B cell (primary cell): ENCODE measurements around the gene CHST11. TPM values are rescaled to one million over a fixed set of nuclear protein-coding genes. Genes with fewer than 3 reads are reported as not detected.
A peak's percentile ranks its signal among the peaks of the same experiment; 100 is the strongest.

Source experiments
- ATAC-seq: fragments of 200-7000 bp; cut with Tn5 transposase; one replicate; pipeline ENCODE4 v1.10.0; 2021; ENCODE audit warnings: low read depth, mild to moderate bottlenecking, moderate number of reproducible peaks, moderate library complexity
- CTCF ChIA-PET: fragments of 350-600 bp; sonication (Branson Sonifier 250); formaldehyde crosslinking; loops from one replicate; lab custom pipeline; 2021; ENCODE audit warnings: antibody characterized with exemption, inconsistent platforms; lab: Charles Lee
- POLR2A ChIA-PET: fragments of 350-600 bp; sonication (Branson Sonifier 250); formaldehyde crosslinking; loops from one replicate; lab custom pipeline; 2021; ENCODE audit warnings: antibody characterized with exemption; lab: Charles Lee
- DNase-seq: peaks from one replicate; pipeline ENCODE4 v3.0.0; 2013
- H2AFZ ChIP-seq: 2 replicates; pipeline ENCODE4 v1.6.1; 2012; ENCODE audit warnings: mild to moderate bottlenecking, low read depth, low read length; ENCODE audit not compliant: insufficient read depth, poor library complexity, severe bottlenecking
- H3K27ac ChIP-seq, 2 donors: 1 replicate in 1 of 2; 2 replicates in 1 of 2; pipeline ENCODE4 v1.5.1; 2012 to 2013; ENCODE audit warnings: low read length in 2 of 2, mild to moderate bottlenecking in 2 of 2, moderate library complexity in 1 of 2
- H3K27me3 ChIP-seq, 4 experiments: fragments of 200-600 bp in 1 of 4; sonication (generic) in 1 of 4; replicated peaks in 1 of 4; 1 replicate in 2 of 4; 2 replicates in 2 of 4; pipeline versions ENCODE4 v1.6.1 to v1.7.0; 2013 to 2016; ENCODE audit warnings: low read length in 3 of 4, mild to moderate bottlenecking in 2 of 4, mixed read lengths in 1 of 4, moderate library complexity in 1 of 4; ENCODE audit not compliant: insufficient read depth in 4 of 4, control insufficient read depth in 3 of 4; ENCODE audit errors: control extremely low read depth in 1 of 4
- H3K36me3 ChIP-seq, 2 experiments: replicated peaks in 1 of 2; 1 replicate in 1 of 2; 2 replicates in 1 of 2; pipeline versions ENCODE4 v1.6.1 to v1.7.1; 2013; ENCODE audit warnings: low read length in 1 of 2; ENCODE audit not compliant: insufficient read depth in 2 of 2, control insufficient read depth in 1 of 2; ENCODE audit errors: control extremely low read depth in 1 of 2, extremely low read depth in 1 of 2
- H3K4me1 ChIP-seq, 2 donors: fragments of 200-600 bp in 1 of 2; sonication (generic) in 1 of 2; 1 replicate in 1 of 2; 2 replicates in 1 of 2; pipeline versions ENCODE4 v1.5.1 to v1.6.1; 2013 to 2017; ENCODE audit warnings: low read length in 2 of 2; ENCODE audit not compliant: control insufficient read depth in 2 of 2, insufficient read depth in 2 of 2
- H3K4me2 ChIP-seq: replicated peaks from 2 replicates; pipeline ENCODE3; 2012; ENCODE audit warnings: mild to moderate bottlenecking, low read depth, low read length; ENCODE audit not compliant: poor library complexity, severe bottlenecking
- H3K4me3 ChIP-seq, 5 experiments: fragments of 200-600 bp in 1 of 5; sonication (generic) in 1 of 5; 1 replicate in 3 of 5; 2 replicates in 2 of 5; pipeline versions ENCODE4 v1.5.1 to v1.7.0; 2011 to 2016; ENCODE audit warnings: low read length in 4 of 5, mild to moderate bottlenecking in 4 of 5, low read depth in 2 of 5, control low read depth in 1 of 5, moderate library complexity in 1 of 5; ENCODE audit not compliant: insufficient read depth in 1 of 5; ENCODE audit errors: control extremely low read depth in 1 of 5, extremely low read depth in 1 of 5
- H3K79me2 ChIP-seq: fragments of 200-600 bp; sonication (generic); one replicate; pipeline ENCODE4 v1.6.0; 2016; ENCODE audit warnings: low read length; ENCODE audit not compliant: control insufficient read depth, insufficient read depth
- H3K9ac ChIP-seq: fragments of 200-600 bp; sonication (generic); 2 replicates; pipeline ENCODE4 v1.6.1; 2017; ENCODE audit warnings: mild to moderate bottlenecking, low read length, moderate library complexity
- H3K9me3 ChIP-seq, 3 donors: one replicate each; pipeline versions ENCODE4 v1.6.1 to v1.7.1; 2013; ENCODE audit warnings: low read length in 2 of 3; ENCODE audit not compliant: control insufficient read depth in 2 of 3, insufficient read depth in 1 of 3; ENCODE audit errors: control extremely low read depth in 1 of 3
- H4K20me1 ChIP-seq: 2 replicates; pipeline ENCODE4 v1.6.0; 2012; ENCODE audit warnings: mild to moderate bottlenecking, low read length; ENCODE audit not compliant: insufficient read depth, control insufficient read depth, poor library complexity, severe bottlenecking
- H3K27ac Mint-ChIP-seq: one replicate; pipeline ENCODE4 v1.8.0; 2021; ENCODE audit warnings: mixed read lengths
- H3K27me3 Mint-ChIP-seq: one replicate; pipeline ENCODE4 v1.8.0; 2021; ENCODE audit warnings: mixed read lengths
- H3K4me1 Mint-ChIP-seq: one replicate; pipeline ENCODE4 v1.8.0; 2021; ENCODE audit warnings: mixed read lengths
- H3K4me3 Mint-ChIP-seq: one replicate; pipeline ENCODE4 v1.8.0; 2021; ENCODE audit warnings: mixed read lengths
- H3K9me3 Mint-ChIP-seq: one replicate; pipeline ENCODE4 v1.8.0; 2022; ENCODE audit warnings: mixed read lengths; ENCODE audit not compliant: insufficient read depth
- CTCF ChIP-seq: fragments of 200-600 bp; IDR thresholded peaks from one replicate; pipeline ENCODE4 v1.8.0; 2022; ENCODE audit warnings: antibody characterized with exemption, mild to moderate bottlenecking
- EZH2 ChIP-seq: IDR thresholded peaks from 2 replicates; pipeline ENCODE4 v1.6.1; 2012; ENCODE audit warnings: borderline replicate concordance, low read depth, mild to moderate bottlenecking, moderate library complexity, low read length; ENCODE audit not compliant: insufficient read depth, poor library complexity, severe bottlenecking
- WGBS: methylation state at CpG from one replicate; pipeline ENCODE4 v1.1.5; 2013; ENCODE audit warnings: missing lambda C conversion rate; ENCODE audit not compliant: insufficient coverage; 5-methylcytosine and 5-hydroxymethylcytosine counted together
- intact Hi-C: fragments of 100-400 bp; cut with micrococcal nuclease; formaldehyde crosslinking; loops from one replicate; pipeline ENCODE4 v1.10.0; 2022
- polyA minus RNA-seq: library from RNA; depleted of rRNA, polyadenylated mRNA; stranded (reverse); fragments of >200 nt; gene quantifications from 2 replicates; pipeline ENCODE4 v1.2.3, GENCODE V29; 2012
- polyA plus RNA-seq: library from polyadenylated mRNA; depleted of rRNA; stranded (reverse); fragments of >200 nt; gene quantifications from 2 replicates; pipeline ENCODE4 v1.2.3, GENCODE V29; 2012
- total RNA-seq, 2 donors: library from RNA; stranded (reverse); fragments of 120-200 nt in 1 of 2; gene quantifications; 1 replicate in 1 of 2; 2 replicates in 1 of 2; pipeline versions ENCODE4 v1.2.3 to v1.2.4, GENCODE V29; 2013 to 2022

Gene CHST11
- total RNA-seq (135 and 152 TPM in 2 replicates), polyA plus RNA-seq (40.1 and 46.3 TPM in 2 replicates), polyA minus RNA-seq (141 and 157 TPM in 2 replicates)
- total RNA-seq (2013), result 19.2 TPM

GRCh38 chr12:104456417-104456949, at the start of gene CHST11:
Gene CHST11, plus strand, starts transcription at chr12:104456948.
- H4K20me1 ChIP-seq, result no peaks in the 10 kb centered on the region
- peaks cover 47% of the 10 kb centered on the region for H3K4me1 Mint-ChIP-seq
- no peaks in the 10 kb centered on the region for H3K27me3 ChIP-seq
- H3K9ac ChIP-seq, result peak within 1 kb of the TSS; percentile 95
- DNase-seq (peak; percentile 84), ATAC-seq (peak; percentile 75)
- no peaks in the 10 kb centered on the region for H3K9me3 ChIP-seq
- no peaks in the 10 kb centered on the region for H3K9me3 Mint-ChIP-seq
- no peaks in the 10 kb centered on the region for H3K36me3 ChIP-seq
- intact Hi-C loops, result loop anchor here (1.0 to 10.0 kb wide), 11 partner anchors 51 to 598 kb away; partner anchors contain the start of gene SLC41A2
- CTCF ChIA-PET, result interaction anchor here (0.9 to 4.4 kb wide), 18 partner anchors 21 to 421 kb away, joined by 3 to 29 read pairs (median 5); no protein-coding TSS in a partner anchor
- H3K4me3 Mint-ChIP-seq, result peak within 1 kb of the TSS; percentile 98
- H2AFZ ChIP-seq, result peak within 1 kb of the TSS; percentile 67
- H3K4me2 ChIP-seq, result peak within 1 kb of the TSS; percentile 94
- no peak for TF ChIP-seq EZH2
- TF ChIP-seq CTCF, result peak; percentile 28
- peak within 1 kb of the TSS; percentile 76 to 99 (median 97) for H3K4me3 ChIP-seq
- H3K27ac Mint-ChIP-seq, result peak within 1 kb of the TSS; percentile 94
- peaks cover 28 to 36% of the 10 kb centered on the region in 2 donors for H3K4me1 ChIP-seq
- peaks cover 47% of the 10 kb centered on the region for H3K79me2 ChIP-seq
- no peaks in the 10 kb centered on the region for H3K27me3 Mint-ChIP-seq
- H3K27ac ChIP-seq, result peak within 1 kb of the TSS; percentile 71 to 92
- 0% methylated on average over 41 of the region's 47 CpGs for WGBS
- POLR2A ChIA-PET, result interaction anchor here (0.9 to 3.7 kb wide), 5 partner anchors 17 to 188 kb away, joined by 3 to 26 read pairs (median 10); no protein-coding TSS in a partner anchor

GRCh38 chr12:104407438-104407837, 49.3 kb upstream of the CHST11 start:
- ATAC-seq, result no peak

More at GRCh38 chr12:104407438-104407837, 49.3 kb upstream of the CHST11 start:
- POLR2A ChIA-PET, result no interaction called here
- Mint-ChIP-seq H3K27ac (no peak overlapping the region), H3K4me1 (peaks cover 6% of the 10 kb centered on the region), H3K4me3 (no peak overlapping the region), H3K9me3 (peaks cover 3% of the 10 kb centered on the region), H3K27me3 (no peaks in the 10 kb centered on the region)
- H3K4me1 ChIP-seq, result peaks cover 0 to 3% of the 10 kb centered on the region in 2 donors
- H2AFZ ChIP-seq, result no peak overlapping the region
- WGBS, result 80% methylated on average over 1 of the region's 5 CpGs
- DNase-seq, result no peak
- H3K27me3 ChIP-seq, result no peaks in the 10 kb centered on the region
- TF ChIP-seq EZH2 (no peak), CTCF (no peak)
- H3K9ac ChIP-seq, result no peak overlapping the region
- peaks cover 0 to 3% (median 0%) of the 10 kb centered on the region in 3 donors for H3K9me3 ChIP-seq
- no peaks in the 10 kb centered on the region for H4K20me1 ChIP-seq
- CTCF ChIA-PET, result interaction anchor here (0.7 kb wide), 1 partner anchor 645 kb away, joined by 3 read pairs; no protein-coding TSS in a partner anchor
- no peak overlapping the region for H3K4me2 ChIP-seq
- H3K36me3 ChIP-seq, result no peaks in the 10 kb centered on the region
- no peak overlapping the region for H3K4me3 ChIP-seq
- H3K27ac ChIP-seq, result no peak overlapping the region
- no peaks in the 10 kb centered on the region for H3K79me2 ChIP-seq
- intact Hi-C loops, result no loop called here
